ENCODE measurements around the gene RNU7-1. TPM values are rescaled to one million over a fixed set of nuclear protein-coding genes. Genes with fewer than 3 reads are reported as not detected.

RNU7-1 gene
- total and polyA plus RNA-seq, 10 of the 15 experiments (the other 5 are each of a cell fraction or from before 2014, with no cell fraction given), result not detected

DNA sequence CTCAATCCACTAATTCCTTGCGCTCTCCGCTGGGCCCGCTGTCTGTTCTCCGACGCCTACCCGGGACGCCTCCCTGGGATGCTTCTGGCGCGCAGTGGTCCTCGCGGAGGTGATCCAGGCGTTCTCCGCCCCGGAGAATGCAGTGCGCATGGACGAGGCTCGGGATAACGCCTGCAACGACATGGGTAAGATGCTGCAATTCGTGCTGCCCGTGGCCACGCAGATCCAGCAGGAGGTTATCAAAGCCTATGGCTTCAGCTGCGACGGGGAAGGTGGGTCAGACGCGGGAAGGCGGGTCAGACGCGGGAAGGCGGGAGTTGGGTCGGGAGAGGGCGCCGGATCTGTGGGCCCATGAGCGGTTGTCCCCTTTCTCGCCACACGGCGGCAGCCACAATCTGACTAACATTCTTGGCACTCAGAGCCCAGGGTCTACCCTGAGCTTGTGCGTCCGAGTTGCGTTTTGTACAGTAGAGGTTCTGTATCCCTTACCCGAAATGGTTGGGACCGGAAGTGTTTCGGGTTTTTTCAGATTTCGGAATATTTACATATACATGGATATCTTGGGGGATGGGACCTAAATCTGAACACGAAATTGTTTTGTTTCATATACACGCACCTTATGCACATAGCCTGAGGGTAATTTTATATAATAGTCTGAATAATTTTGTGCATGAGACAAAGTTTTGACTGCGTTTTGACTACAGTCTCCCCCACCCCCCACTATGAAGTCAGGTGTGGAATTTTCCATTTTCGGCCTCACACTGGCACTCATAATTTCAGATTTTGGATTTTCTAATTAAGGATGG, 968 bp downstream of the RNU7-1 start (continued):
- TF ChIP-seq CBX5 (IDR thresholded peaks at IDR 0.05; ENCODE audit: low read depth) (no peak), MYC (IDR thresholded peaks at IDR 0.05; ENCODE audit: insufficient read depth, insufficient read length, insufficient replicate concordance, low read length, severe bottlenecking) (no peak), SUZ12 (IDR thresholded peaks at IDR 0.05; ENCODE audit: unreplicated experiment) (no peak), TCF3 (IDR thresholded peaks at IDR 0.05; ENCODE audit: borderline replicate concordance, insufficient read depth, low read depth, low read length) (peak; percentile 10; the same call in 1 of the 2 replicates), CEBPB (IDR thresholded peaks at IDR 0.05; ENCODE audit: borderline replicate concordance in 1 of 2, low read depth in 2 of 2, low read length in 2 of 2) (no peak), EGR1 (IDR thresholded peaks at IDR 0.05; ENCODE audit: borderline replicate concordance in 1 of 2, low read depth in 2 of 2, low read length in 2 of 2) (no peak), JUND (IDR thresholded peaks at IDR 0.05; ENCODE audit: low read depth, low read length) (no peak), SMC3 (IDR thresholded peaks at IDR 0.05; ENCODE audit: borderline replicate concordance, low read length) (peak; percentile 89), SP1 (IDR thresholded peaks at IDR 0.05; ENCODE audit: low read depth, low read length) (no peak), CHD1 (IDR thresholded peaks at IDR 0.05; ENCODE audit: low read depth, low read length) (no peak; the same call in 1 of the 2 replicates), YBX1 (IDR thresholded peaks at IDR 0.05) (no peak), KDM1A (IDR thresholded peaks at IDR 0.05; ENCODE audit: borderline replicate concordance) (no peak), TAF1 (IDR thresholded peaks at IDR 0.05; ENCODE audit: borderline replicate concordance, low read depth, low read length) (peak; percentile 11; the same call in 1 of the 2 replicates)
- TF ChIP-seq, protein P1, sequence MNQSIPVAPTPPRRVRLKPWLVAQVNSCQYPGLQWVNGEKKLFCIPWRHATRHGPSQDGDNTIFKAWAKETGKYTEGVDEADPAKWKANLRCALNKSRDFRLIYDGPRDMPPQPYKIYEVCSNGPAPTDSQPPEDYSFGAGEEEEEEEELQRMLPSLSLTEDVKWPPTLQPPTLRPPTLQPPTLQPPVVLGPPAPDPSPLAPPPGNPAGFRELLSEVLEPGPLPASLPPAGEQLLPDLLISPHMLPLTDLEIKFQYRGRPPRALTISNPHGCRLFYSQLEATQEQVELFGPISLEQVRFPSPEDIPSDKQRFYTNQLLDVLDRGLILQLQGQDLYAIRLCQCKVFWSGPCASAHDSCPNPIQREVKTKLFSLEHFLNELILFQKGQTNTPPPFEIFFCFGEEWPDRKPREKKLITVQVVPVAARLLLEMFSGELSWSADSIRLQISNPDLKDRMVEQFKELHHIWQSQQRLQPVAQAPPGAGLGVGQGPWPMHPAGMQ (IDR thresholded peaks at IDR 0.05; ENCODE audit: borderline replicate concordance), result no peak
- TF ChIP-seq, protein P2, sequence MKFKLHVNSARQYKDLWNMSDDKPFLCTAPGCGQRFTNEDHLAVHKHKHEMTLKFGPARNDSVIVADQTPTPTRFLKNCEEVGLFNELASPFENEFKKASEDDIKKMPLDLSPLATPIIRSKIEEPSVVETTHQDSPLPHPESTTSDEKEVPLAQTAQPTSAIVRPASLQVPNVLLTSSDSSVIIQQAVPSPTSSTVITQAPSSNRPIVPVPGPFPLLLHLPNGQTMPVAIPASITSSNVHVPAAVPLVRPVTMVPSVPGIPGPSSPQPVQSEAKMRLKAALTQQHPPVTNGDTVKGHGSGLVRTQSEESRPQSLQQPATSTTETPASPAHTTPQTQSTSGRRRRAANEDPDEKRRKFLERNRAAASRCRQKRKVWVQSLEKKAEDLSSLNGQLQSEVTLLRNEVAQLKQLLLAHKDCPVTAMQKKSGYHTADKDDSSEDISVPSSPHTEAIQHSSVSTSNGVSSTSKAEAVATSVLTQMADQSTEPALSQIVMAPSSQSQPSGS (IDR thresholded peaks at IDR 0.05; ENCODE audit: low read length), result no peak
- TF ChIP-seq, protein P3, sequence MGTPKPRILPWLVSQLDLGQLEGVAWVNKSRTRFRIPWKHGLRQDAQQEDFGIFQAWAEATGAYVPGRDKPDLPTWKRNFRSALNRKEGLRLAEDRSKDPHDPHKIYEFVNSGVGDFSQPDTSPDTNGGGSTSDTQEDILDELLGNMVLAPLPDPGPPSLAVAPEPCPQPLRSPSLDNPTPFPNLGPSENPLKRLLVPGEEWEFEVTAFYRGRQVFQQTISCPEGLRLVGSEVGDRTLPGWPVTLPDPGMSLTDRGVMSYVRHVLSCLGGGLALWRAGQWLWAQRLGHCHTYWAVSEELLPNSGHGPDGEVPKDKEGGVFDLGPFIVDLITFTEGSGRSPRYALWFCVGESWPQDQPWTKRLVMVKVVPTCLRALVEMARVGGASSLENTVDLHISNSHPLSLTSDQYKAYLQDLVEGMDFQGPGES (IDR thresholded peaks at IDR 0.05), result no peak
- TF ChIP-seq, protein P4, sequence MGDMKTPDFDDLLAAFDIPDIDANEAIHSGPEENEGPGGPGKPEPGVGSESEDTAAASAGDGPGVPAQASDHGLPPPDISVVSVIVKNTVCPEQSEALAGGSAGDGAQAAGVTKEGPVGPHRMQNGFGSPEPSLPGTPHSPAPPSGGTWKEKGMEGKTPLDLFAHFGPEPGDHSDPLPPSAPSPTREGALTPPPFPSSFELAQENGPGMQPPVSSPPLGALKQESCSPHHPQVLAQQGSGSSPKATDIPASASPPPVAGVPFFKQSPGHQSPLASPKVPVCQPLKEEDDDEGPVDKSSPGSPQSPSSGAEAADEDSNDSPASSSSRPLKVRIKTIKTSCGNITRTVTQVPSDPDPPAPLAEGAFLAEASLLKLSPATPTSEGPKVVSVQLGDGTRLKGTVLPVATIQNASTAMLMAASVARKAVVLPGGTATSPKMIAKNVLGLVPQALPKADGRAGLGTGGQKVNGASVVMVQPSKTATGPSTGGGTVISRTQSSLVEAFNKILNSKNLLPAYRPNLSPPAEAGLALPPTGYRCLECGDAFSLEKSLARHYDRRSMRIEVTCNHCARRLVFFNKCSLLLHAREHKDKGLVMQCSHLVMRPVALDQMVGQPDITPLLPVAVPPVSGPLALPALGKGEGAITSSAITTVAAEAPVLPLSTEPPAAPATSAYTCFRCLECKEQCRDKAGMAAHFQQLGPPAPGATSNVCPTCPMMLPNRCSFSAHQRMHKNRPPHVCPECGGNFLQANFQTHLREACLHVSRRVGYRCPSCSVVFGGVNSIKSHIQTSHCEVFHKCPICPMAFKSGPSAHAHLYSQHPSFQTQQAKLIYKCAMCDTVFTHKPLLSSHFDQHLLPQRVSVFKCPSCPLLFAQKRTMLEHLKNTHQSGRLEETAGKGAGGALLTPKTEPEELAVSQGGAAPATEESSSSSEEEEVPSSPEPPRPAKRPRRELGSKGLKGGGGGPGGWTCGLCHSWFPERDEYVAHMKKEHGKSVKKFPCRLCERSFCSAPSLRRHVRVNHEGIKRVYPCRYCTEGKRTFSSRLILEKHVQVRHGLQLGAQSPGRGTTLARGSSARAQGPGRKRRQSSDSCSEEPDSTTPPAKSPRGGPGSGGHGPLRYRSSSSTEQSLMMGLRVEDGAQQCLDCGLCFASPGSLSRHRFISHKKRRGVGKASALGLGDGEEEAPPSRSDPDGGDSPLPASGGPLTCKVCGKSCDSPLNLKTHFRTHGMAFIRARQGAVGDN (IDR thresholded peaks at IDR 0.05), result no peak; the same call in none of the 2 replicates

Measured in GM12878 (cell line).